OCI-M2 (cell line): ENCODE data around the gene ZNF471.

Source experiments
- DNase-seq: peaks from one replicate; lab custom pipeline; 2025; ENCODE audit not compliant: unreplicated experiment; lab: John Stamatoyannopoulos, UW

The ZNF471 gene

GRCh38 chr19:56507446-56508289 lies at the start of gene ZNF471:
Gene ZNF471, plus strand, starts transcription at chr19:56507855. Its CDS starts 3,717 bp downstream, at chr19:56511572.
- peak; percentile 95 for DNase-seq

- DNase-seq = no peak
These were observed 33.3 kb upstream of the ZNF471 start for GRCh38 chr19:56474308-56474707.

GRCh38 chr19:56476093-56476492 lies 31.6 kb upstream of the ZNF471 start:
- no peak for DNase-seq

- DNase-seq = no peak
These were observed 30.8 kb upstream of the ZNF471 start, which contains the start of gene ZNF667 for GRCh38 chr19:56476651-56477428. Gene ZNF667, minus strand, starts transcription at chr19:56477345. Its CDS starts 14,975 bp downstream, at chr19:56462370.

GRCh38 chr19:56477429-56478338 lies 30.0 kb upstream of the ZNF471 start:
- peak; percentile 76 for DNase-seq

GRCh38 chr19:56491399-56491798 lies 16.3 kb upstream of the ZNF471 start:
- no peak for DNase-seq

GRCh38 chr19:56504581-56504980 lies 3.1 kb upstream of the ZNF471 start:
- DNase-seq = no peak

GRCh38 chr19:56508290-56508778 lies 679 bp downstream of the ZNF471 start:
- no peak for DNase-seq

GRCh38 chr19:56525214-56525860 lies 17.7 kb downstream of the ZNF471 start:
- DNase-seq = no peak

GRCh38 chr19:56537442-56537841 lies 29.8 kb downstream of the ZNF471 start:
- DNase-seq = no peak

- DNase-seq = peak; percentile 53
These were observed 30.7 kb downstream of the ZNF471 start for GRCh38 chr19:56538254-56538760.

- DNase-seq = no peak
These were observed 31.2 kb downstream of the ZNF471 start, which contains the start of gene ZFP28 for GRCh38 chr19:56538761-56539263. Gene ZFP28, plus strand, starts transcription at chr19:56538948. Its CDS starts 71 bp downstream, at chr19:56539019.

- DNase-seq = no peak
These were observed 36.1 kb downstream of the ZNF471 start for GRCh38 chr19:56543776-56544175.

- no peak for DNase-seq
These were observed 39.9 kb downstream of the ZNF471 start for GRCh38 chr19:56547535-56547934.

GRCh38 chr19:56554272-56554869 lies 46.7 kb downstream of the ZNF471 start:
- DNase-seq = no peak

- DNase-seq = no peak
These were observed 55.1 kb downstream of the ZNF471 start for GRCh38 chr19:56562766-56563165.

GRCh38 chr19:56566904-56567273 lies 59.2 kb downstream of the ZNF471 start:
- no peak for DNase-seq

GRCh38 chr19:56567274-56568120 lies 59.8 kb downstream of the ZNF471 start, which contains the start of gene ZNF470:
Gene ZNF470, plus strand, starts transcription at chr19:56567468. Its CDS starts 2,844 bp downstream, at chr19:56570312.
- DNase-seq = peak; percentile 61
